ENCODE results near the gene EML4.

Gene EML4

GRCh38 chr2:42194428-42194827, 25.3 kb downstream of the EML4 start:
- no peak overlapping the region for H3K4me3 ChIP-seq (ENCODE audit: control insufficient read depth, low read depth, low read length)
- no peak for TF ChIP-seq CTCF (conservative IDR thresholded peaks at IDR 0.05; ENCODE audit: control insufficient read depth, insufficient read depth, low read depth, low read length)
- DNase-seq (ENCODE audit: low read depth) = no peak

GRCh38 chr2:42195559-42195958, 26.4 kb downstream of the EML4 start:
- DNase-seq (ENCODE audit: low read depth) = peak; percentile 76
- TF ChIP-seq CTCF (conservative IDR thresholded peaks at IDR 0.05; ENCODE audit: control insufficient read depth, insufficient read depth, low read depth, low read length) = no peak
- no peak overlapping the region for H3K4me3 ChIP-seq (ENCODE audit: control insufficient read depth, low read depth, low read length)

GRCh38 chr2:42196070-42196402, 26.9 kb downstream of the EML4 start:
- TF ChIP-seq CTCF (conservative IDR thresholded peaks at IDR 0.05; ENCODE audit: control insufficient read depth, insufficient read depth, low read depth, low read length) = no peak
- H3K4me3 ChIP-seq (ENCODE audit: control insufficient read depth, low read depth, low read length) = no peak overlapping the region
- DNase-seq (ENCODE audit: low read depth) = no peak

- peak; percentile 50 for DNase-seq (ENCODE audit: low read depth)
- TF ChIP-seq CTCF (conservative IDR thresholded peaks at IDR 0.05; ENCODE audit: control insufficient read depth, insufficient read depth, low read depth, low read length) = peak; percentile 53
Observed at GRCh38 chr2:42196403-42197267, 27.5 kb downstream of the EML4 start.

GRCh38 chr2:42197792-42198191, 28.6 kb downstream of the EML4 start:
- no peak for DNase-seq (ENCODE audit: low read depth)
- no peak for TF ChIP-seq CTCF (conservative IDR thresholded peaks at IDR 0.05; ENCODE audit: control insufficient read depth, insufficient read depth, low read depth, low read length)
- no peak overlapping the region for H3K4me3 ChIP-seq (ENCODE audit: control insufficient read depth, low read depth, low read length)

More at GRCh38 chr2:42196403-42197267, 27.5 kb downstream of the EML4 start:
- no peak overlapping the region for H3K4me3 ChIP-seq (ENCODE audit: control insufficient read depth, low read depth, low read length)

- H3K4me3 ChIP-seq (ENCODE audit: control insufficient read depth, low read depth, low read length) = no peak overlapping the region
- no peak for DNase-seq (ENCODE audit: low read depth)
- TF ChIP-seq CTCF (conservative IDR thresholded peaks at IDR 0.05; ENCODE audit: control insufficient read depth, insufficient read depth, low read depth, low read length) = no peak
Observed at GRCh38 chr2:42198466-42198865, 29.3 kb downstream of the EML4 start.

All from fibroblast of mammary gland (primary cell).